Caco-2 (cell line): Measurements from ENCODE around the gene MESD. TPM values are rescaled to one million over a fixed set of nuclear protein-coding genes. Genes with fewer than 3 reads are reported as not detected.

Source experiments
- BruUV-seq: library from RNA; stranded (reverse); fragments of 400-500 nt; replicated peaks from 2 replicates; lab custom pipeline; 2021; lab: Mats Ljungman, UMichigan
- CTCF ChIA-PET: fragments of 300-600 bp; sonication (Branson Sonifier 250); formaldehyde crosslinking; loops from one replicate; lab custom pipeline; 2022; ENCODE audit warnings: antibody characterized with exemption; lab: Charles Lee
- POLR2A ChIA-PET: fragments of 300-600 bp; sonication (Branson Sonifier 250); formaldehyde crosslinking; loops from one replicate; lab custom pipeline; 2022; ENCODE audit warnings: antibody characterized with exemption; lab: Charles Lee
- DNase-seq, 2 experiments: peaks; one replicate each; pipeline versions ENCODE4 v3.0.0 to v3.0.0-alpha.2; 2020 to 2022
- H3K27me3 ChIP-seq: replicated peaks from 2 replicates; pipeline ENCODE4 v1.6.0; 2011; ENCODE audit warnings: low read length; ENCODE audit not compliant: control insufficient read depth, insufficient read depth
- H3K36me3 ChIP-seq: 2 replicates; pipeline ENCODE4 v1.5.1; 2011; ENCODE audit warnings: low read length; ENCODE audit not compliant: control insufficient read depth, insufficient read depth
- H3K4me1 ChIP-seq: fragments of 250-450 bp; sonication (Bioruptor Pico); 2 replicates; pipeline ENCODE4 v1.5.1; 2020; ENCODE audit warnings: mild to moderate bottlenecking
- H3K4me3 ChIP-seq: 2 replicates; pipeline ENCODE4 v1.5.1; 2011; ENCODE audit warnings: low read depth, mild to moderate bottlenecking, control low read depth, low read length
- H3K9me3 ChIP-seq: fragments of 250-450 bp; sonication (Bioruptor Pico); 2 replicates; pipeline ENCODE4 v1.5.1; 2020; ENCODE audit warnings: mild to moderate bottlenecking, moderate library complexity
- H3K27ac Mint-ChIP-seq: one replicate; pipeline ENCODE4 v1.8.0; 2022; ENCODE audit warnings: mixed read lengths; ENCODE audit not compliant: unreplicated experiment
- H3K27me3 Mint-ChIP-seq: one replicate; pipeline ENCODE4 v1.8.0; 2022; ENCODE audit warnings: mixed read lengths; ENCODE audit not compliant: insufficient read depth, unreplicated experiment
- H3K36me3 Mint-ChIP-seq: one replicate; pipeline ENCODE4 v1.8.0; 2022; ENCODE audit warnings: mild to moderate bottlenecking, mixed read lengths; ENCODE audit not compliant: insufficient read depth, unreplicated experiment
- H3K4me1 Mint-ChIP-seq: one replicate; pipeline ENCODE4 v1.8.0; 2022; ENCODE audit warnings: low read depth, mixed read lengths; ENCODE audit not compliant: unreplicated experiment
- H3K4me3 Mint-ChIP-seq: one replicate; pipeline ENCODE4 v1.8.0; 2022; ENCODE audit warnings: mild to moderate bottlenecking, moderate library complexity, mixed read lengths; ENCODE audit not compliant: unreplicated experiment
- H3K9me3 Mint-ChIP-seq: one replicate; pipeline ENCODE4 v1.8.0; 2022; ENCODE audit warnings: mixed read lengths; ENCODE audit not compliant: unreplicated experiment
- CTCF ChIP-seq, 2 experiments: fragments of 200-600 bp in 1 of 2; IDR thresholded peaks; 1 replicate in 1 of 2; 2 replicates in 1 of 2; pipeline versions ENCODE4 v1.5.1 to v1.8.0; 2011 to 2022; ENCODE audit warnings: antibody characterized with exemption in 1 of 2, control low read depth in 1 of 2, inconsistent platforms in 1 of 2, low read depth in 1 of 2, low read length in 1 of 2, mild to moderate bottlenecking in 1 of 2, moderate library complexity in 1 of 2; ENCODE audit not compliant: insufficient read depth in 1 of 2, severe bottlenecking in 1 of 2, unreplicated experiment in 1 of 2
- intact Hi-C: fragments of 100-400 bp; cut with micrococcal nuclease; formaldehyde crosslinking; loops from one replicate; pipeline ENCODE4 v1.10.0; 2022; ENCODE audit not compliant: unreplicated experiment
- total RNA-seq: library from RNA; stranded (reverse); gene quantifications from 2 replicates; pipeline ENCODE4 v1.2.3, GENCODE V29; 2022

Gene MESD
- total RNA-seq, 1 experiment from 2014 or later: 30.3 TPM

GRCh38 chr15:81012588-81012987 lies 23.0 kb upstream of the MESD start:
- H3K9me3 ChIP-seq: no peaks in the 10 kb centered on the region
- H3K4me3 Mint-ChIP-seq: no peak overlapping the region
- H3K27ac Mint-ChIP-seq: no peak overlapping the region
- intact Hi-C loops: no loop called here
- POLR2A ChIA-PET: no interaction called here
- no peak for DNase-seq
- H3K4me1 Mint-ChIP-seq: no peaks in the 10 kb centered on the region
- H3K36me3 ChIP-seq: no peaks in the 10 kb centered on the region
- BruUV-seq: no TSS peak
- no peak overlapping the region for H3K4me3 ChIP-seq
- H3K27me3 ChIP-seq: no peaks in the 10 kb centered on the region
- no peaks in the 10 kb centered on the region for H3K9me3 Mint-ChIP-seq
- H3K4me1 ChIP-seq: peaks cover 10% of the 10 kb centered on the region; the same call in 1 of the 2 replicates
- H3K27me3 Mint-ChIP-seq: no peaks in the 10 kb centered on the region
- CTCF ChIA-PET: no interaction called here
- H3K36me3 Mint-ChIP-seq: peaks cover 6% of the 10 kb centered on the region
- TF ChIP-seq CTCF (IDR thresholded peaks at IDR 0.05; ENCODE audit: insufficient read depth in 1 of 2, low read depth in 1 of 2, low read length in 1 of 2, severe bottlenecking in 1 of 2, unreplicated experiment in 1 of 2): no peak

- H3K4me1 Mint-ChIP-seq: no peaks in the 10 kb centered on the region
- intact Hi-C loops: no loop called here
- H3K4me3 ChIP-seq: no peak overlapping the region
- no peaks in the 10 kb centered on the region for H3K27me3 Mint-ChIP-seq
- no peak for DNase-seq
- TF ChIP-seq CTCF (IDR thresholded peaks at IDR 0.05; ENCODE audit: insufficient read depth in 1 of 2, low read depth in 1 of 2, low read length in 1 of 2, severe bottlenecking in 1 of 2, unreplicated experiment in 1 of 2): no peak
- ChIA-PET POLR2A (no interaction called here), CTCF (no interaction called here)
- no peaks in the 10 kb centered on the region for H3K9me3 Mint-ChIP-seq
- no peak overlapping the region for H3K4me3 Mint-ChIP-seq
- peaks cover 10% of the 10 kb centered on the region; the same call in 1 of the 2 replicates for H3K4me1 ChIP-seq
- no peaks in the 10 kb centered on the region for H3K9me3 ChIP-seq
- no TSS peak for BruUV-seq
- no peaks in the 10 kb centered on the region for H3K27me3 ChIP-seq
- no peaks in the 10 kb centered on the region for H3K36me3 ChIP-seq
- H3K36me3 Mint-ChIP-seq: peaks cover 6% of the 10 kb centered on the region
- no peak overlapping the region for H3K27ac Mint-ChIP-seq
Measured at GRCh38 chr15:81011593-81011992, 22.0 kb upstream of the MESD start.

- BruUV-seq: no TSS peak
- intact Hi-C loops: no loop called here
Measured at GRCh38 chr15:81010086-81010485, 20.5 kb upstream of the MESD start.

More at GRCh38 chr15:81010086-81010485, 20.5 kb upstream of the MESD start:
- H3K27ac Mint-ChIP-seq: no peak overlapping the region
- peaks cover 10% of the 10 kb centered on the region; the same call in 1 of the 2 replicates for H3K4me1 ChIP-seq
- H3K4me3 ChIP-seq: no peak overlapping the region
- ChIA-PET CTCF (no interaction called here), POLR2A (no interaction called here)
- no peak for TF ChIP-seq CTCF (IDR thresholded peaks at IDR 0.05; ENCODE audit: insufficient read depth in 1 of 2, low read depth in 1 of 2, low read length in 1 of 2, severe bottlenecking in 1 of 2, unreplicated experiment in 1 of 2)
- no peaks in the 10 kb centered on the region for H3K36me3 ChIP-seq
- H3K4me1 Mint-ChIP-seq: no peaks in the 10 kb centered on the region
- no peaks in the 10 kb centered on the region for H3K27me3 ChIP-seq
- H3K36me3 Mint-ChIP-seq: peaks cover 6% of the 10 kb centered on the region
- no peaks in the 10 kb centered on the region for H3K9me3 Mint-ChIP-seq
- H3K27me3 Mint-ChIP-seq: no peaks in the 10 kb centered on the region
- H3K9me3 ChIP-seq: no peaks in the 10 kb centered on the region
- H3K4me3 Mint-ChIP-seq: no peak overlapping the region
- no peak for DNase-seq
